ENCODE results near the gene ASXL1. TPM values are rescaled to one million over a fixed set of nuclear protein-coding genes. Genes with fewer than 3 reads are reported as not detected.

Gene ASXL1
- polyA plus RNA-seq, 1 experiment, result 28.9 TPM

DNA sequence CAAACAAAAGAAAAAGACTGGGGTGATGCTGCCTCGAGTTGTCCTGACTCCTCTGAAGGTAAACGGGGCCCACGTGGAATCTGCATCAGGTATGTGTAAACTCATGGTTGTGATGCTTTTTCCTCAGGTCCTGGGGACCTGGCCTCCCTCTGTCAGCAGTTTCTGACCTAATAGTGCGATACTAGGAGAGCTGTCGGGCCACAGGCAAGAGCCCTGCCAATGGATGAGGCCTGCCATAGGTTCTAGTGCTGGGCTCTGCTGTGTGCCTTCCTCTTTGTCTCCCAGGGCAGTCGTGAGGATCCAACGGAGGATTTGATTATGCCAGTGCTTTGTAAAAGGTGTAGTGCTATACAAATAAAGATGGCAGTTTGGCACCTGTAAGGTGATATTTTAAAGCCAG is 71.2 kb downstream of the ASXL1 start:
- DNase-seq (ENCODE audit: low read depth, low spot score), result no peak
- ChIA-PET CTCF (no interaction called here), POLR2A (interaction anchor here (1.2 kb wide), 1 partner anchor 10 kb away, joined by 3 read pairs; no protein-coding TSS in a partner anchor)
- Histone ChIP-seq H3K9me3 (ENCODE audit: control insufficient read depth, insufficient read depth, low read length) (no peaks in the 10 kb centered on the region), H3K27ac (ENCODE audit: low read depth, low read length) (no peak overlapping the region), H3K27me3 (ENCODE audit: control insufficient read depth, insufficient read depth, low read length) (no peaks in the 10 kb centered on the region), H3K4me3 (ENCODE audit: low read depth, low read length) (no peak overlapping the region)
- no peak for TF ChIP-seq CTCF (IDR thresholded peaks at IDR 0.05; ENCODE audit: low read depth, low read length)

GRCh38 chr20:32429745-32430360 is 71.7 kb downstream of the ASXL1 start:
- TF ChIP-seq CTCF (IDR thresholded peaks at IDR 0.05; ENCODE audit: low read depth, low read length), result no peak
- ChIA-PET POLR2A (interaction anchor here (1.2 kb wide), 1 partner anchor 9 kb away, joined by 3 read pairs; no protein-coding TSS in a partner anchor), CTCF (interaction anchor here (0.7 to 1.8 kb wide), 2 partner anchors 26 to 477 kb away, joined by 3 to 6 read pairs; no protein-coding TSS in a partner anchor)
- no peak overlapping the region for H3K27ac ChIP-seq (ENCODE audit: low read depth, low read length)
- DNase-seq (ENCODE audit: low read depth, low spot score), result no peak
- no peaks in the 10 kb centered on the region for H3K27me3 ChIP-seq (ENCODE audit: control insufficient read depth, insufficient read depth, low read length)
- no peak overlapping the region for H3K4me3 ChIP-seq (ENCODE audit: low read depth, low read length)
- no peaks in the 10 kb centered on the region for H3K9me3 ChIP-seq (ENCODE audit: control insufficient read depth, insufficient read depth, low read length)

DNA sequence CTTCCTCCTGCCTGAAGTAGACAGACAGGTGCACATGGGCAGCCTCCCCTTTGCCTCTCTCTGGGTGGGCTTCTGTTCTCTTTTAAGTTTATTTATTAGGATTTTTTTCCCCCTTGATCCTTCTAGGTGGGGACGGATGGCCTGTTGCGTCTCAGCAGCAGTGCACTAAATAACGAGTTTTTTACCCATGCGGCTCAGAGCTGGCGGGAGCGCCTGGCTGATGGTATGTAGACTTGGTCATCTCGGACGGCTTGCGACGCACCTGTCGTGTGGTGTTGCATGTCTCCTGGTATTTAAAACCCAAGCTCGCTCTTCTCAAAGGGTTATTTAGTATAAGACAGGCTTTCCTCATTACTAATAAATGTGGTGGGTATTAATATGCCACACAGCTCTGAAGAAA is 73.3 kb downstream of the ASXL1 start:
- DNase-seq (ENCODE audit: low read depth, low spot score), result no peak
- Histone ChIP-seq H3K27ac (ENCODE audit: low read depth, low read length) (no peak overlapping the region), H3K4me3 (ENCODE audit: low read depth, low read length) (no peak overlapping the region), H3K9me3 (ENCODE audit: control insufficient read depth, insufficient read depth, low read length) (no peaks in the 10 kb centered on the region), H3K27me3 (ENCODE audit: control insufficient read depth, insufficient read depth, low read length) (no peaks in the 10 kb centered on the region)
- ChIA-PET CTCF (interaction anchor here (1.8 kb wide), 1 partner anchor 24 kb away, joined by 6 read pairs; no protein-coding TSS in a partner anchor), POLR2A (no interaction called here)
- TF ChIP-seq CTCF (IDR thresholded peaks at IDR 0.05; ENCODE audit: low read depth, low read length), result no peak

GRCh38 chr20:32432277-32432676 is 74.1 kb downstream of the ASXL1 start:
- TF ChIP-seq CTCF (IDR thresholded peaks at IDR 0.05; ENCODE audit: low read depth, low read length), result no peak
- ChIA-PET CTCF (no interaction called here), POLR2A (no interaction called here)
- Histone ChIP-seq H3K4me3 (ENCODE audit: low read depth, low read length) (no peak overlapping the region), H3K9me3 (ENCODE audit: control insufficient read depth, insufficient read depth, low read length) (no peaks in the 10 kb centered on the region), H3K27me3 (ENCODE audit: control insufficient read depth, insufficient read depth, low read length) (no peaks in the 10 kb centered on the region), H3K27ac (ENCODE audit: low read depth, low read length) (no peak overlapping the region)
- no peak for DNase-seq (ENCODE audit: low read depth, low spot score)

DNA sequence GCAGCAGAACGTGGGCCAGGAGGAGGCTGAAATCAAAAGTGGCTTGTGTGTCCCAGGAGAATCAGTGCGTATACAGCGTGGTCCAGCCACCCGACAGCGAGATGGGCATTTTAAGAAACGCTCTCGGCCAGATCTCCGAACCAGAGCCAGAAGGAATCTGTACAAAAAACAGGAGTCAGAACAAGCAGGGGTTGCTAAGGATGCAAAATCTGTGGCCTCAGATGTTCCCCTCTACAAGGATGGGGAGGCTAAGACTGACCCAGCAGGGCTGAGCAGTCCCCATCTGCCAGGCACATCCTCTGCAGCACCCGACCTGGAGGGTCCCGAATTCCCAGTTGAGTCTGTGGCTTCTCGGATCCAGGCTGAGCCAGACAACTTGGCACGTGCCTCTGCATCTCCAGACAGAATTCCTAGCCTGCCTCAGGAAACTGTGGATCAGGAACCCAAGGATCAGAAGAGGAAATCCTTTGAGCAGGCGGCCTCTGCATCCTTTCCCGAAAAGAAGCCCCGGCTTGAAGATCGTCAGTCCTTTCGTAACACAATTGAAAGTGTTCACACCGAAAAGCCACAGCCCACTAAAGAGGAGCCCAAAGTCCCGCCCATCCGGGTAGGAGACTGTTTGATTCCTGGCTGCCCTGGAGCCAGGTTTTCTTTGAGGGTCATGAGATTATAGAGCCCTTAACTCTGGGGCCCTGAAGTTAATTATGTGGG is 75.3 kb downstream of the ASXL1 start:
- CTCF ChIA-PET, result no interaction called here
- Histone ChIP-seq H3K27ac (ENCODE audit: low read depth, low read length) (no peak overlapping the region), H3K4me3 (ENCODE audit: low read depth, low read length) (no peak overlapping the region), H3K27me3 (ENCODE audit: control insufficient read depth, insufficient read depth, low read length) (no peaks in the 10 kb centered on the region), H3K9me3 (ENCODE audit: control insufficient read depth, insufficient read depth, low read length) (no peaks in the 10 kb centered on the region)
- no peak for TF ChIP-seq CTCF (IDR thresholded peaks at IDR 0.05; ENCODE audit: low read depth, low read length)
- no peak for DNase-seq (ENCODE audit: low read depth, low spot score)
- POLR2A ChIA-PET, result interaction anchor here (0.5 kb wide), 1 partner anchor 144 kb away, joined by 4 read pairs; no protein-coding TSS in a partner anchor
